GM20000 (cell line): ENCODE results near the gene CAMTA1.

Experiments
- DNase-seq: peaks from one replicate; pipeline ENCODE4 v3.0.0; 2012; ENCODE audit warnings: low spot score
- CTCF ChIP-seq: IDR thresholded peaks from 2 replicates; pipeline ENCODE4 v1.5.1; 2012; ENCODE audit warnings: mild to moderate bottlenecking, control low read depth; ENCODE audit errors: extremely low read depth, missing control alignments

Gene CAMTA1

DNA sequence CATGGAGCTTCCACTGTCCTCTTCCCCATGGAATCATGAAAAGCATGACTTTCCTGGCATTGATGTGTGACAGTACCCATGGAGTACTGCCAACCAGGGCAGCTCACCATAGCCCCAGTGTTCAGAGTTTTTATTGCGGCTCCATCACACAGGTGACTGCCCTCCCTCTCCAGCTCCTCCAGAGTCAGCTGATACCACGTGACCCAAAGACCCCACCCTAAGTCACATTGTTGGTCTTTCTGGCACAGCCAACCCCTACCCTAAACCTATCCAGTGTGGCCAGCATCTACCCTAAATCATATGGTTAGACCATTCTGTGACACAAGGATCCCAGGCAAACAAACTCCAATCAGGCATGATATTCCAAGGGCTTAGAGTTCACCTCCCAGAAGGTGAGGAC lies 908.4 kb downstream of the CAMTA1 start:
- TF ChIP-seq CTCF = no peak
- DNase-seq = no peak

DNA sequence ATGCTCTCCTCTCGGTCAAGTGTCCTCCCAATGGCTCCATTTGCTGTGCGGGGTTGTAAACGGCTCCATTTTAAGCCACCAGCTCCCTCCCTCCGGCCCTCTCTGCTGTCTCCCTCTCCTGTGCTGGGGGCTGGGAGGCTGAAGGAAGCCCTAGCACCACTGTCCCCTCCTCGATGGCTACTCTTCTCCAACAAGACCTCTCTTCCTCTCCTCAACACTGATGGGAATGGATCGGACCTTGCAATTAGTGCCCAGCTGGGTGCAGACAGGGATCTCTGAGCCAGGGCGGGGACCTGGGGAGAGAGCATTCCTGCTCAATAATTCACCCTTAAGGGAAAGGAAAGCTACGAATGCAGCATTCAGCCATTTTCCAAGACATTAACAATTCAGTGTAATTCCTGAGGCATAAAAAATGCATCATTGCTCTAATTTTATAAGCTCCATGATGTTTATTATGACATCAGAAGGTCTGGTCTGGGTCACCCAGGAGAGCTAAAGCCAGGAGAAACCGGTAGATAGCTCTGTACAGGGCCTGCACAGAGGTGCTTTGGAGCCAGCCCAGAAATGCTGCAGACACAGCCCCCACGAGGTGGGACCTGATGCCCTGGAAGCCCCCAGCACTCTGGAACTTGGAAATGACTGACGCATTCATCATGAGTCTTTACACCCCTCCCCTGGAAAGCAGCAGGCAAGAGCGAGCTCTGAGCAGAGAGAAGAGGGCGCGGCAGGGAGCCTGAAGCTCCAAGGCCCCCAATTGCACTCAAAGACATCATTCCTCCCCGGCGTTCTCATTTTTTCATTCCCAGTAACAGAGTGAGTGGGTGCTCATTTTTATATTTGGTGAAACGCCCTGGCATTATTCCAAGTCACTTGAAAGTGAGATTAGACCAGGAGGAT lies 909.6 kb downstream of the CAMTA1 start:
- no peak for TF ChIP-seq CTCF
- DNase-seq = no peak

DNA sequence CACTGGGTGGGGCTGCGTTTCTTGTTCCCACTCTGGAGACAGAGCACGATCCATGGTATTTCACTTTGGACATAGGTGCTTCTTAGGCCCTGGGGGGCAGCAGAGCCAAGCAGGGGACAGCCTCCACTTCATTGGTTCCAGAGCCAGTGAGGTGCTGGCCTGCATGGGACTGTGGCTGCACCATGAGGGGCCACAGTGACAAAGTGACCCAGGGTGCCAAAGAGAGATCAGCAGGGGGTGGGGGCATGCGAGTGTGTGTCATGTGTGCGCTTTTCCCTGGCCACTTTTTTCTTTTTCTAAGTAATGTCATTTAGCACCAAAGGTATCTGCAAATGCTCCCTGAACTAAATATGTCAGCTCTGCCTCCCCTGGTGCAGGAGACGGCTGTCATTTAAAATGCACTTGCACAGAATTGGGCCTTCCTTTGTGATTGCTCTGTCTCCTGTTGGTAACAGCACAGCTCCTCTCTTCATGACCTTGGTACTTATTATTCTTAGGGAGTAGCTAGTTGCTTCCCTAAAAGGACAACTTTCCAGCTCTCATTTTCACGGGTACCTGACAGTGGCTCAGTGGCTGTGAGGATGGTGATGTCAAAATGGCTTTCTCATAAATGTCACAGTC lies 910.4 kb downstream of the CAMTA1 start:
- no peak for TF ChIP-seq CTCF
- no peak for DNase-seq

GRCh38 chr1:7698641-7699040 lies 913.4 kb downstream of the CAMTA1 start:
- no peak for TF ChIP-seq CTCF
- DNase-seq = no peak

GRCh38 chr1:7702365-7702764 lies 917.1 kb downstream of the CAMTA1 start:
- no peak for TF ChIP-seq CTCF

DNA sequence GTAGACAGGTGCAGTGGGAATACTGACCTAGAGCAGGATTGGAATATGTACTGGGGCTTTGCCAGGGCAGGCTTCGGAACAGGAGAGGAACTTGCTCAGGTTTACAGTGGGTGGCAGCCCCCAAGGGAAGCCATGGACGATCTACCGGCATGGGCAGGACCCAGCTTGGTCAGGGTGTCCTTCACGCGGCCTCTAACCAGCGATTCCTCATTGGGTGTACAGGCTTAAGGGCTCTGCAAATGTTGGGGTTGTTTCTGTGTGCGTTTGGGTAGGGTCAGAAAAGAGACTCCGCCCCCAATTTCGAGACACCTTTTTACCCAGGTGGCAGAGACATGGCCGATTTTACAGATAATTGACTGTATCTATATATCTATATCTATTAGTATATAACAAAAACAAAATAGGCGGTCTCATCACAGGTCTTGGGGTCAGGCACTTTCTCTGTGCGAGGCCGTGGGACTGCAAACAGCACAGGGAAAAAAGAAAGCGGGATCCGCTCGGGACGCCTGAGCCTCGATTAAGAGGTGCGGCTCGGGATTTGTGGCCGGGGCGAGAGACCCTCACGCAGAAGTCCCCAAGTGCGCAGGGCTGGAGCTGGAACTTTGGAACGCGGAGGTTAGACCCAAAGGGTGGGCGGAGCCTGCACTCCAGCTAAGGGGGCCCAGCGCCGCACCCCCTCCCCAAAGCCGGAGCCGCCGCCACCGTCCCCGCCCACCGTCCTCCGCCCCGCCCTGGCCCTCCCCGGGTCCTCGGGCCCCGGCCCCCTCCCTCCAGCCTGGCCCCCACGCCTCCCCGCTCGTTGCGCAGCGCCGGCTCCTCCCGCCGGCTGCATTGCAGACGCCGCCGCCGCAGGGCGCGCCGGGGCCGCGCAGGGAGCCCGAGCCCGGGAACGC lies 918.3 kb downstream of the CAMTA1 start:
- TF ChIP-seq CTCF = no peak
- no peak for DNase-seq

More at GRCh38 chr1:7702365-7702764, 917.1 kb downstream of the CAMTA1 start:
- DNase-seq = no peak
